ENCODE measurements around the gene CX3CL1.

CX3CL1 gene

GRCh38 chr16:57407521-57408353 lies 35.4 kb downstream of the CX3CL1 start:
- no peak for DNase-seq

GRCh38 chr16:57409065-57409464 lies 36.8 kb downstream of the CX3CL1 start:
- no peak for DNase-seq

- DNase-seq: no peak
These were observed 37.7 kb downstream of the CX3CL1 start for GRCh38 chr16:57409870-57410587.

- DNase-seq: no peak
These were observed 39.2 kb downstream of the CX3CL1 start for GRCh38 chr16:57411362-57411976.

- no peak for DNase-seq
These were observed 40.3 kb downstream of the CX3CL1 start for GRCh38 chr16:57412584-57412983.

DNA sequence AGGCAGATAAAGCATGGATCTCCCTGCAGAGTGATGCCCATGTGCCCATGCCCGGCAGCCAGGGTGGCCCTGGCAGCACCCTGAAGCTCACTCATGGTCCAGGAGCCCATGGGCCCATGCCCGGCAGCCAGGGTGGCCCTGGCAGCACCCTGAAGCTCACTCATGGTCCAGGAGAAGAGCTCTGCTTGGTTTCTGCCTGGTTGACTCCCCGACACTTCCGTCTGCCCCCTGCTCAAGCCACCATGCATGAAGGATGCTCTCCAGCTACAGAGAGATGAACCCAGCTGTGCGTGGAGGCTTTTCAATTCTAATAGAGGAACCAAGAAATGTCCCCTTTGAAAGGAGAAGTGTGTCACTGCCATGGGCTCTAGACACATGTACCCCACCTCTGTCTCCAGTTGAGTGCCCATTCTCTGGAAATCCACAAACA lies 41.0 kb downstream of the CX3CL1 start:
- DNase-seq: no peak

DNA sequence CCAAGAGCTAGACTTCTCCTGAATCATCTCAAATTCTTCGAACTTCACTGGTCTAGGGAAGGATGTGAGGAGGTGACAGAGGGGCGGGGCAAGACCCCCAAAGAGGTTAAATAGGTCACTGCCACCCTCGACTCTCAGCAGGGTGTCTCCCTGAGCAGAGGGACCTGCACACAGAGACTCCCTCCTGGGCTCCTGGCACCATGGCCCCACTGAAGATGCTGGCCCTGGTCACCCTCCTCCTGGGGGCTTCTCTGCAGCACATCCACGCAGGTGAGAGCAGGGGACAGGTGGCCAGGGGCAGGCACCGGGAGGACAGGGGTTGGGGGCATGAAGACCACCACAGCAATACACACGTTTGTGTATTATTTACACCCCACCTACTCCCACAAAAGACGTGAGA lies 41.4 kb downstream of the CX3CL1 start:
- no peak for DNase-seq

- no peak for DNase-seq
These were observed 43.8 kb downstream of the CX3CL1 start for GRCh38 chr16:57416084-57416483.

DNA sequence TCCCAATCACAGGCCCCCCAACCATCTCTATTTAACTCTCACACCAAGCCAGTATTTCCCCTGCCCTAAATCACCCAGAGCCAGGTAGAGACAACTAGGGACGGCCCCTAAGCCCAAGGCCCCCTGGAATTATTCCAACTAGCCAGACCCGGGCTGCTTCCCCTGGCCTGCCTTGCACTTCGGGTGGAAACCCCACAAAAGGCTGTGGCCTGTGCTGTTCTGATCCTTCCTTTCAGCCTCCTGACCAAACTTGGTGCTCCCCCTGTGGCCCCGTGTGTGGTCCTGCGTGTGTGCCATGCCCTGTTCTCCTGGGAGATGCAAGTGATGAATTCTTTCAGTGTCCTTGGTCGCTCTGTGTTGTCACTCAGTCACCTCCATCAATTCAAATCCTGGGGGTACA lies 47.2 kb downstream of the CX3CL1 start:
- DNase-seq: no peak

GRCh38 chr16:57422026-57422944 lies 50.0 kb downstream of the CX3CL1 start:
- no peak for DNase-seq

DNA sequence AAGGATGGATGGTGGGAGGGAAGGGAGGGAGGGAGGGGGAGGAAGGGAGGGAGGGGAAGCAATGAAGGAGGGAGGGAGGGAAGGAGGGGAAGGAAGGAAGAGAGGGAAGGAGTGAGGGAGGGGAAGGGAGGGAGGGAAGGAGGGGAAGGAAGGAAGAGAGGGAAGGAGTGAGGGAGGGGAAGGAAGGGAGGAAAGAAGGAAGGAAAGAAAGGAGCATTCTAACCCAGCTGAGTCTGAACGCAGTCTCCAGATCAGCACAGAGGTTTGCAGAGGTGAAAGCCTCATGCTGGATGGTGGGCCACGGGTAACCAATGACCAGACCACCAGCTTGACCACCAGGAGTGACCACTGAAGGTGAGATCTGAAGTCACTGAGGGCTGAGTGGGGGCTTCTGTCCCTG lies 50.9 kb downstream of the CX3CL1 start:
- no peak for DNase-seq

GRCh38 chr16:57424583-57424982 lies 52.3 kb downstream of the CX3CL1 start:
- no peak for DNase-seq

DNA sequence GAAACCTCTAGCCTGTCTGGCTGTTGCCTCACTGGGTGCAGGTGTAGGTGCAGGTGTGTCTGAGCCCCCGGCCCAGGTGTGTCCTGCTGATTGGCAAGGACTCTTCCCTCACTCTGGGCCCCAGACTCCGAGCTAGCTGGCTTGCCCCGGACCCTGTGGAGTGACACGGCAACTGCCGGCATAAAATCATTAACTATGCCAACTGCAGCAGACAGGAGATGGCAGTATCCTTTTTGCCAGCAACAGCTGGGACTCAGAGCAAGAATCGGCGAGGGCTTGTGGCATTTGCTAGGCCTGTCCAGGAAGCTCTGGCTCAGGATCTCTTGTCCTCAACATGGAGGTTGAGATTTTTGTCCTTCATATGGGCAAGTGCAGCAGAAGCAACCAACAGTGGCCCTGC lies 54.1 kb downstream of the CX3CL1 start:
- no peak for DNase-seq

- no peak for DNase-seq
These were observed 55.0 kb downstream of the CX3CL1 start for GRCh38 chr16:57427307-57427706.

DNA sequence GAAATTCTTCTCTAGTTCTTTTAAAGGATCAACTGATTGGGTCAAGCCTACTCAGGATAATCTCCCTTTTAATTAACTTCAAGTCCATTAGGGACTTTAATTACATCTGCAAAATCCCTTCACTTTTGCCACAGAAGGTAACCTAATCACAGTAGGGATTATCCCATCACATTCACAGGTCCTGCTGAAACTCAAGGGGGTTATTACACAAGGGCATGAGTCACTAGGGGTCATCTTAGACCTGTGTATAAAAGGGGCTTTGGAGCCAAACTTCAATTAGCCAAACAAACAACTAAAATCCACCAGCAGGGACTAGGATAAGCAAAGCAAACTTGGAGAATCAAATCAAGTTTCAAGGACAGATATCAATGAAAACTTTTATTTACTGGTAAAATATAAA lies 55.5 kb downstream of the CX3CL1 start:
- no peak for DNase-seq

GRCh38 chr16:57430955-57431354 lies 58.7 kb downstream of the CX3CL1 start:
- no peak for DNase-seq

GRCh38 chr16:57432505-57432904 lies 60.2 kb downstream of the CX3CL1 start:
- no peak for DNase-seq

DNA sequence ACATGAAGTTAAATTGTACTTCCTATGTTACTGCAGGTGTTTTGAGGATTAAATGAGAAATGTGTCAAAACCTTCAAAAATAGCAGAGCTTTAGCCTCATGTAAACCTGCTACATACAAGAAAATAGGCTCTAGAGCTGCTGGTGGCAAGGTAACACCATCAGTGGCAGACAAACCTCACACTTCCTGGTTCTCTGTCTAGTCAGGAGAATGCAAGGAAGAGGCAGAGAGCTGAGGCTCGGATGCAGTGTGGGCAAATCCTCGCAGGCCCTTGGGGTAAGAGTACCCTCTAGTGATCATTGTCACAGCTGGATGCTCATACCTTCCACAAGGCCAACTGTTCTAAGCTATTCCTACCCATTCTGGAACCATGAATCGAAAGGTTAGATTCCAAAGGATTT lies 60.7 kb downstream of the CX3CL1 start:
- DNase-seq: no peak

GRCh38 chr16:57434003-57434402 lies 61.7 kb downstream of the CX3CL1 start:
- DNase-seq: no peak

All from AML-193 (cell line).